ENCODE data around the gene ADAM23.

GRCh38 chr2:206616151-206616550, 172.8 kb downstream of the ADAM23 start:
- TF ChIP-seq CTCF (IDR thresholded peaks at IDR 0.05) (no peak), EP300 (IDR thresholded peaks at IDR 0.05) (no peak), POLR2A (IDR thresholded peaks at IDR 0.05) (no peak)

All from ovary (tissue), 3 donors.